Transverse colon (tissue), 4 donors: ENCODE results near the gene SLC29A1. TPM values are rescaled to one million over a fixed set of nuclear protein-coding genes. Genes with fewer than 3 reads are reported as not detected.

Experiments used
- DNase-seq: peaks from one replicate; pipeline ENCODE4 v3.0.0-alpha.2; 2019
- H3K27ac ChIP-seq, 4 donors: fragments of 200-600 bp; sonication (generic); 2 replicates each; pipeline ENCODE4 v1.5.1; 2016 to 2018; ENCODE audit warnings: inconsistent platforms in 4 of 4
- H3K27me3 ChIP-seq: fragments of 200-600 bp; sonication (generic); 2 replicates; pipeline ENCODE4 v1.5.1; 2017; ENCODE audit warnings: inconsistent platforms
- H3K36me3 ChIP-seq, 4 donors: fragments of 200-600 bp; sonication (generic); 2 replicates each; pipeline ENCODE4 v1.5.1; 2017 to 2019; ENCODE audit warnings: inconsistent platforms in 4 of 4
- H3K4me1 ChIP-seq, 4 donors: fragments of 200-600 bp; sonication (generic); 2 replicates each; pipeline ENCODE4 v1.5.1; 2017 to 2020; ENCODE audit warnings: inconsistent platforms in 4 of 4
- H3K4me3 ChIP-seq, 4 donors: fragments of 200-600 bp; sonication (generic); 1 replicate in 1 of 4; 2 replicates in 3 of 4; pipeline versions ENCODE4 v1.5.1 to v1.6.1; 2017 to 2019; ENCODE audit warnings: inconsistent platforms in 4 of 4
- H3K9me3 ChIP-seq, 2 donors: fragments of 200-600 bp; sonication (generic); 2 replicates each; pipeline ENCODE4 v1.5.1; 2017 to 2019; ENCODE audit warnings: inconsistent platforms in 2 of 2
- CTCF ChIP-seq, 5 experiments: fragments of 200-600 bp in 3 of 5; fragments of 450-650 bp in 2 of 5; sonication (generic) in 3 of 5; IDR thresholded peaks; 1 replicate in 2 of 5; 2 replicates in 3 of 5; pipeline ENCODE4 v1.5.1; 2016 to 2017; ENCODE audit warnings: antibody characterized with exemption in 5 of 5, inconsistent platforms in 3 of 5, mild to moderate bottlenecking in 2 of 5, moderate library complexity in 1 of 5
- EP300 ChIP-seq: sonication (generic); formaldehyde crosslinking; IDR thresholded peaks from one replicate; pipeline ENCODE4 v1.6.1; 2017; ENCODE audit warnings: antibody characterized with exemption, low read depth
- POLR2A ChIP-seq: fragments of 450-650 bp; IDR thresholded peaks from one replicate; pipeline ENCODE4 v1.6.1; 2016; ENCODE audit warnings: antibody characterized with exemption, mild to moderate bottlenecking, moderate library complexity
- POLR2AphosphoS5 ChIP-seq, 3 donors: sonication (generic); formaldehyde crosslinking; IDR thresholded peaks; one replicate each; pipeline ENCODE4 v1.6.1; 2016; ENCODE audit warnings: antibody characterized with exemption in 3 of 3
- WGBS, 2 donors: methylation state at CpG; one replicate each; pipeline ENCODE4 v1.1.5; 2018; ENCODE audit warnings: low coverage in 1 of 2; 5-methylcytosine and 5-hydroxymethylcytosine counted together
- in situ Hi-C, 4 donors: fragments of 200-750 bp; cut with MboI; loops; one replicate each; pipeline versions ENCODE4 v1.15.0 to v1.15.1; 2017; ENCODE audit warnings: low sequenced_read_pairs in 3 of 4, low pct_ligation_motif_present in 1 of 4, low pct_unique_long_range_greater_than_20kb in 1 of 4
- intact Hi-C: fragments of 100-400 bp; cut with DNase I; formaldehyde crosslinking; loops from one replicate; pipeline ENCODE4 v1.15.1; 2023; ENCODE audit warnings: low total_unique reads
- total RNA-seq, 4 donors: library from RNA; depleted of rRNA; stranded (reverse); fragments of >200 nt; gene quantifications; one replicate each; pipeline ENCODE4 v1.1.0, GENCODE V29; 2016

SLC29A1 gene
- total RNA-seq, 4 donors from 2014 or later, result 25.1 to 45.2 (median 35.6) TPM

DNA sequence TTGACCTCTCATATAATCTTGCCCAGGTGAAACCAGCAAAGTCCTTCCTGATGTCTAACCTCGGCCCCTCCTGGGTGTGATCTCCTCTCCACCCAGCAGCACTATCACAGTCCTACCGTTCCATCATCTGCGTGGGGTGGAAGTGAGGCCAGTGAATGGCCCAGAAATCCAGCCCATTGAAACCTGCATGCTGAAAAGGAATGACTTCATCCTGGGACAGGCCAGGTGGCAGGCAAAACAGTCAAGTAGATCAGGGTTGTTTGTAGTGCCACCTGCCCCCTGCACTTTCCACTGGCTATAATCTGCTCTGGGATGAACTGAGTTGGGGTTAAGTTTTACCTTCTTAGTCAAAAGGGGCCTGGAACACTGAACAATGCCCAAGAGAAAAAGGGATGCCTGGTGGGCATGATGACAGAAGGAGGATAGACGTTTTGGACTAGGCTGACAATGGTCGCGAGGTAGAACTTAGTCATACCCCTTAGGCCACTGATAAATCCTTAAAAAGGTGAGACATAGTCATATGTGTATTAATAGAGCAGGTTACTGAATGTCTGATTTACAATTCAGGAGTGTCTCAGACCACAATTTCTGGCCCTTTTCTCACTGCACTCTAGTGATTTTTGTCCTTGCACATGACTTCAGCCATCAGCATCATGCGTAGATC is 15.4 kb downstream of the SLC29A1 start:
- no peak overlapping the region for H3K4me3 ChIP-seq
- WGBS, 2 donors, result 29 to 78% methylated on average over 1 to 7 of the region's 7 CpGs
- in situ Hi-C loops, result loop anchor here in 2 of 4 donors (10.0 kb wide), 2 partner anchors 64 to 74 kb away; no protein-coding TSS in a partner anchor
- H3K36me3 ChIP-seq, result no peaks in the 10 kb centered on the region
- no peaks in the 10 kb centered on the region for H3K27me3 ChIP-seq
- intact Hi-C loops, result loop anchor here (5.0 kb wide), 1 partner anchor 67 kb away; no protein-coding TSS in a partner anchor
- DNase-seq, result no peak
- peaks cover 22 to 39% (median 32%) of the 10 kb centered on the region in 4 donors for H3K4me1 ChIP-seq
- H3K27ac ChIP-seq, result peak overlapping the region; percentile 91 to 94 (median 92)
- no peak for TF ChIP-seq CTCF (IDR thresholded peaks at IDR 0.05)
- no peak for TF ChIP-seq EP300
- no peak for TF ChIP-seq POLR2AphosphoS5 (IDR thresholded peaks at IDR 0.05)
- TF ChIP-seq POLR2A, result no peak
- no peaks in the 10 kb centered on the region for H3K9me3 ChIP-seq

GRCh38 chr6:44243345-44243744 is 19.9 kb downstream of the SLC29A1 start:
- no peak overlapping the region for H3K27ac ChIP-seq
- H3K4me3 ChIP-seq, result no peak overlapping the region
- H3K36me3 ChIP-seq, result no peaks in the 10 kb centered on the region
- no peak for DNase-seq
- no peaks in the 10 kb centered on the region for H3K27me3 ChIP-seq
- WGBS, 2 donors, result 90% methylated on average over 7 of the region's 7 CpGs; no CpG with 5 or more reads in 1 of the 2 donors
- TF ChIP-seq POLR2A (no peak), POLR2AphosphoS5 (IDR thresholded peaks at IDR 0.05) (no peak), CTCF (IDR thresholded peaks at IDR 0.05) (no peak), EP300 (no peak)
- in situ Hi-C loops (no loop called here), intact Hi-C loops (no loop called here)
- H3K4me1 ChIP-seq, result peaks cover 0 to 14% (median 8%) of the 10 kb centered on the region in 4 donors
- no peaks in the 10 kb centered on the region for H3K9me3 ChIP-seq

DNA sequence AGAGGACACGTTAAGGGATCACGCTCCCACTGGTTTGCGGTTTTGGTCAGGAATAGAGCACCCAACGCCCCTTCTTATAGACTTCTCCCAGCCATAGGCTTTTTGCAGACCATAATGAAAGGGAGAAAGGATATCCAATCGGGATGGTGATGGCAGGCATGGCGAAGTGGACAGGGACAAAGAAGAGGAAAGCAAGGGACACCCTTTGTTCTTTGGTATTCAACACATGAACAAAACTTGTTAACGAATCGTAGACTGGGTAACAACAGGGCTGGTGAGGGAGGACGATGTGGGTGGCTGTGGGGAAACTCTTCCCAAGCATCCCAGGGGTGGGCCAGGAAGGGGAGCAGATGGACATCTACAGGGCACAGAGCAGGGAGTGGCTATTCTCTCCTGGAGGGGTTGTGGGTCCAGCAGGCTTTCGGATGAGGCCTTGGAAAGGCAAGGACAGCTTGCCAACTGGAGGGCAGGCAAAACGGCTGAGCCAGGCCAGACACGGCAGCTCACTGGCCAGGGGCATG is 22.1 kb downstream of the SLC29A1 start:
- peaks cover 0 to 17% (median 5%) of the 10 kb centered on the region in 4 donors for H3K36me3 ChIP-seq
- intact Hi-C loops, result no loop called here
- H3K4me3 ChIP-seq, result peak overlapping the region; percentile 54 to 98 (median 83)
- no peaks in the 10 kb centered on the region for H3K9me3 ChIP-seq
- WGBS, 2 donors, result 79 to 85% methylated on average over 7 to 12 of the region's 12 CpGs
- no peak for DNase-seq
- TF ChIP-seq POLR2AphosphoS5 (IDR thresholded peaks at IDR 0.05), result no peak
- TF ChIP-seq CTCF (IDR thresholded peaks at IDR 0.05), result no peak
- TF ChIP-seq EP300, result no peak
- no peaks in the 10 kb centered on the region for H3K27me3 ChIP-seq
- in situ Hi-C loops, result no loop called here
- H3K27ac ChIP-seq, result peak overlapping the region; percentile 93 to 99 (median 95)
- H3K4me1 ChIP-seq, result peaks cover 4 to 28% (median 16%) of the 10 kb centered on the region in 4 donors

- Histone ChIP-seq H3K4me1 (peaks cover 4 to 28% (median 16%) of the 10 kb centered on the region in 4 donors), H3K36me3 (peaks cover 0 to 23% (median 8%) of the 10 kb centered on the region in 4 donors), H3K9me3 (no peaks in the 10 kb centered on the region), H3K27me3 (no peaks in the 10 kb centered on the region), H3K27ac (peak overlapping the region; percentile 93 to 99 (median 95)), H3K4me3 (peak overlapping the region; percentile 54 to 98 (median 83))
- TF ChIP-seq POLR2A (no peak), CTCF (IDR thresholded peaks at IDR 0.05) (peak in 1 of 5 experiments; percentile 4), EP300 (no peak), POLR2AphosphoS5 (IDR thresholded peaks at IDR 0.05) (peak in 2 of 3 donors; percentile 19 to 68)
- in situ Hi-C loops (no loop called here), intact Hi-C loops (no loop called here)
- DNase-seq, result peak; percentile 91
- 0 to 1% methylated on average over 1 to 55 of the region's 62 CpGs for WGBS, 2 donors
These were observed 22.7 kb downstream of the SLC29A1 start for GRCh38 chr6:44245912-44246662.
